Mucosa of descending colon (tissue), 3 donors: ENCODE results near the gene MFSD2B. TPM values are rescaled to one million over a fixed set of nuclear protein-coding genes. Genes with fewer than 3 reads are reported as not detected.
"Not testable (repeated sequence)": the region's sequence is repeated elsewhere in the genome, so short reads cannot be mapped to it uniquely, and the experiment has no call there.

Experiments
- ATAC-seq: fragments of 200-7000 bp; cut with Tn5 transposase; one replicate; pipeline ENCODE4 v1.9.1; 2020; ENCODE audit warnings: mild to moderate bottlenecking, moderate library complexity
- DNase-seq, 3 donors: peaks; one replicate each; pipeline ENCODE4 v3.0.0-alpha.2; 2020
- H3K36me3 ChIP-seq: fragments of 200-600 bp; one replicate; pipeline ENCODE4 v1.8.0; 2021; ENCODE audit warnings: low read depth, mild to moderate bottlenecking
- H3K4me1 ChIP-seq: fragments of 200-600 bp; one replicate; pipeline ENCODE4 v1.8.0; 2021; ENCODE audit warnings: low read depth, mild to moderate bottlenecking
- H3K4me3 ChIP-seq: fragments of 200-600 bp; one replicate; pipeline ENCODE4 v1.8.0; 2021; ENCODE audit warnings: mild to moderate bottlenecking
- H3K9me3 ChIP-seq: fragments of 200-600 bp; one replicate; pipeline ENCODE4 v1.8.0; 2021; ENCODE audit warnings: mild to moderate bottlenecking
- intact Hi-C, 2 donors: fragments of 100-400 bp; cut with DNase I in 1 of 2; cut with micrococcal nuclease in 1 of 2; formaldehyde crosslinking; loops; one replicate each; pipeline versions ENCODE4 v1.11.0 to v1.11.1; 2022; cut with DNase I, micrococcal nuclease
- total RNA-seq, 3 donors: library from RNA; stranded (reverse); fragmentation: NEBNext Ultra II Directional in 2 of 3; extraction: Animal tissue kit (Norgen Biotek cat#: 25700) in 2 of 3; gene quantifications; one replicate each; pipeline versions ENCODE4 v1.2.1 to v1.2.4, GENCODE V29; 2021 to 2023
- TF ChIP-seq, protein P1 (sequence below): fragments of 200-600 bp; IDR thresholded peaks from one replicate; pipeline ENCODE4 v1.8.0; 2022; ENCODE audit warnings: antibody characterized with exemption, mild to moderate bottlenecking
- donor health status: DM: no; HTN: no; CAD: no; lungs with moderate emphysema.
- donor health status: DM: no; HTN: no; CAD: no.
- donor health status: DM: no; HTN: yes; CAD: no.

MFSD2B gene
- total RNA-seq, 3 donors from 2014 or later: 0.19 to 0.89 (median 0.20) TPM

- Histone ChIP-seq H3K36me3 (no peaks in the 10 kb centered on the region), H3K4me3 (no peak overlapping the region), H3K4me1 (no peaks in the 10 kb centered on the region), H3K9me3 (no peaks in the 10 kb centered on the region)
- DNase-seq: no peak
- intact Hi-C loops: no loop called here
- TF ChIP-seq, protein P1, sequence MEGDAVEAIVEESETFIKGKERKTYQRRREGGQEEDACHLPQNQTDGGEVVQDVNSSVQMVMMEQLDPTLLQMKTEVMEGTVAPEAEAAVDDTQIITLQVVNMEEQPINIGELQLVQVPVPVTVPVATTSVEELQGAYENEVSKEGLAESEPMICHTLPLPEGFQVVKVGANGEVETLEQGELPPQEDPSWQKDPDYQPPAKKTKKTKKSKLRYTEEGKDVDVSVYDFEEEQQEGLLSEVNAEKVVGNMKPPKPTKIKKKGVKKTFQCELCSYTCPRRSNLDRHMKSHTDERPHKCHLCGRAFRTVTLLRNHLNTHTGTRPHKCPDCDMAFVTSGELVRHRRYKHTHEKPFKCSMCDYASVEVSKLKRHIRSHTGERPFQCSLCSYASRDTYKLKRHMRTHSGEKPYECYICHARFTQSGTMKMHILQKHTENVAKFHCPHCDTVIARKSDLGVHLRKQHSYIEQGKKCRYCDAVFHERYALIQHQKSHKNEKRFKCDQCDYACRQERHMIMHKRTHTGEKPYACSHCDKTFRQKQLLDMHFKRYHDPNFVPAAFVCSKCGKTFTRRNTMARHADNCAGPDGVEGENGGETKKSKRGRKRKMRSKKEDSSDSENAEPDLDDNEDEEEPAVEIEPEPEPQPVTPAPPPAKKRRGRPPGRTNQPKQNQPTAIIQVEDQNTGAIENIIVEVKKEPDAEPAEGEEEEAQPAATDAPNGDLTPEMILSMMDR: no peak
- ATAC-seq: no peak
Measured at GRCh38 chr2:24024996-24025663, 15.2 kb downstream of the MFSD2B start.

DNA sequence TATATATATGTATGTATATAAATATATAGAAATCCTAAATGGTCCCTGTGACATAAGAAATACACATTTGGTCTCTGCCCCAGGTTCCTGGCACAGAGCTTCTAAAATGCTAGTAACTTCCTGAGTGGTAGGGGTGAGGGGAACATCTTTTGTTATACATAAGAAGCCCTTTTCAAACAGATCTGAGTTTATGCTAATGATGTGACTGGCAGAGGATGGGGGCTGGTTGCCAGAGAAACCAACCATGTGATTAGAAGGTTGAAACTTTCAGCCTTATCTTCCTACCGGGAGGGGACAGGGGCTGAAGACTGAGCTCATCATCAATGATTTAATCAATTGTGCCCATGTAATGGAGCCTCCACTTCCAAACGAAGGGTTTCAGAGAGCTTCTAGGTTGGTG, 16.3 kb downstream of the MFSD2B start:
- TF ChIP-seq, protein P1: no peak
- no peak for ATAC-seq
- DNase-seq: no peak
- H3K4me1 ChIP-seq: no peaks in the 10 kb centered on the region
- H3K36me3 ChIP-seq: no peaks in the 10 kb centered on the region
- no peaks in the 10 kb centered on the region for H3K9me3 ChIP-seq
- intact Hi-C loops: no loop called here
- no peak overlapping the region for H3K4me3 ChIP-seq

- Histone ChIP-seq H3K9me3 (no peaks in the 10 kb centered on the region), H3K36me3 (peaks cover 6% of the 10 kb centered on the region), H3K4me3 (no peak overlapping the region), H3K4me1 (no peaks in the 10 kb centered on the region)
- TF ChIP-seq, protein P1: no peak
- DNase-seq (no peak), ATAC-seq (no peak)
- intact Hi-C loops: no loop called here
Measured at GRCh38 chr2:24038786-24039499, 29.1 kb downstream of the MFSD2B start.

DNA sequence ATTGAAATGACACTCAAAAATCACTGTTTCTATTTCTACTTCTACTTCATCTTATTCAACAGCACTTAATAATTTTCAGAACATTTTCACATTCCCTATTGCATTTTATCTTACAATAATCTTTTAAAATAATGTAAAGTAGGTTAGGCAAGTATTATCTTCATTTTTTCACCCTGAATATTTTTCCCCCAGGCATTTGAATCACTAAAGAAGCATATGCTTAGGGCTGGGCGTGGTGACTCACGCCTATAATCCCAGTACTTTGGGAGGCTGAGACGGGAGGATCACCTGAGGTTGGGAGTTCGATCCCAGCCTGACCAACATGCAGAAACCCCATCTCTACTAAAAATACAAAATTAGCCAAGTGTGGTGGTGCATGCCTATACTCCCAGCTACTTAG, 30.6 kb downstream of the MFSD2B start:
- TF ChIP-seq, protein P1: no peak
- intact Hi-C loops: no loop called here
- Histone ChIP-seq H3K36me3 (peaks cover 6% of the 10 kb centered on the region), H3K9me3 (no peaks in the 10 kb centered on the region), H3K4me3 (no peak overlapping the region), H3K4me1 (no peaks in the 10 kb centered on the region)
- DNase-seq: no peak
- no peak for ATAC-seq

GRCh38 chr2:24043133-24043532, 33.2 kb downstream of the MFSD2B start:
- H3K4me1 ChIP-seq, DNase-seq, H3K4me3 ChIP-seq, H3K36me3 ChIP-seq, H3K9me3 ChIP-seq, intact Hi-C loops, ATAC-seq: not testable (repeated sequence)
